ENCODE measurements around the gene EIF2A. TPM values are rescaled to one million over a fixed set of nuclear protein-coding genes. Genes with fewer than 3 reads are reported as not detected.

EIF2A gene
- total RNA-seq, 2 experiments from 2014 or later: 85.6 to 105 TPM

DNA sequence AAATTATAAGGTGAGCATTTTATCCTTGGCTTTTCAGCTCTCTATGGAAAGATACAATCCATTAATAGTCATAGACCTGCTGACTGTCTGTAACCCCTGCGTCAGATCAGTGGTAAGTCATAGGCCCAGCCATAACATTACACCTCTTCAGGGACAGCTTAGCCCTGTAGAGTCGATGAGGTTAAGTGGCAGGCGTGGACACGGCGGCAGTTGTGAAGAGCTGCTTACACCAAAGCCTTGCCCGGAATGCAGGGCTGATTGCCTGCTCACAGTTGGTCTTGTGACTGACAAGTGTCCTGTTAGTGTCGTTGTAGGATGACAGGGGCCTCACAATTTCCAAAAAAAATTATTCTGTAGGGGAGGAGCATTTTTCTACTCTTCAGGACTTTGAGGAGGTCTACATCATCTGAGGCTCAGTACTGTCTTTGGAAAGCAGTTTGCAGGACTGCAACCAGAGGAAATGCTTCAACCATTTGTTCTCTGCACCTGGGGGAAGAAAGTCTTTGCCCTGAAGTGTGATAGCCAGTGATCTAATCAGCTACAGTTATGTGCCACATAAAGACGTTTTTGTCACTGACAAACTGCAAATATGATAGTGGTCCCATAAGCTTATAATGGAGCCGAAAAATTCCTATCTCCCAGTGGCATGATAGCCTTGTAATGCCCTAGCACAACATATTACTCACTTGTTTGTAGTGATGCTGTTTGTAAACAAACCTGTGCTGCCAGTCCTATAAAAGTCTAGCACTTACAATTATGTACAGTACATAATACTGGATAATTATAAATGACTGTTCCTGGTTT is 41.6 kb downstream of the EIF2A start:
- Histone ChIP-seq H2AFZ (ENCODE audit: low read length) (no peak overlapping the region), H3K27ac (ENCODE audit: low read depth, low read length, poor library complexity, severe bottlenecking) (no peak overlapping the region), H4K20me1 (ENCODE audit: insufficient read depth, low read length) (peaks cover 4% of the 10 kb centered on the region; the same call in 1 of the 2 replicates), H3K36me3 (ENCODE audit: insufficient read depth, low read length) (peaks cover 36% of the 10 kb centered on the region), H3K9me3 (ENCODE audit: low read length) (no peaks in the 10 kb centered on the region), H3K4me1 (ENCODE audit: insufficient read depth, low read length, poor library complexity, severe bottlenecking) (no peaks in the 10 kb centered on the region), H3K4me3 (ENCODE audit: low read depth, low read length, poor library complexity, severe bottlenecking) (no peak overlapping the region), H3K4me2 (ENCODE audit: low read length) (no peak overlapping the region), H3K79me2 (ENCODE audit: insufficient read depth, low read depth, low read length) (peaks cover 35% of the 10 kb centered on the region; the same call in 1 of the 2 replicates), H3K9me2 (ENCODE audit: insufficient read depth, low read length) (no peaks in the 10 kb centered on the region)
- ChIA-PET POLR2A (interaction anchor here (0.6 to 2.4 kb wide), 5 partner anchors 9 to 77 kb away, joined by 3 to 7 read pairs (median 5); partner anchors contain the start of gene SELENOT), CTCF (ENCODE audit: unreplicated experiment) (interaction anchor here (1.2 kb wide), 1 partner anchor 11 kb away, joined by 3 read pairs; no protein-coding TSS in a partner anchor)
- DNase-seq (ENCODE audit: low spot score): no peak
- no TSS peak for BruUV-seq (replicated peaks)
- intact Hi-C loops (cut with micrococcal nuclease; ENCODE audit: unreplicated experiment): no loop called here
- TF ChIP-seq EZH2phosphoT487 (IDR thresholded peaks at IDR 0.05; ENCODE audit: borderline replicate concordance, low read depth, low read length): no peak
- TF ChIP-seq, protein P1, sequence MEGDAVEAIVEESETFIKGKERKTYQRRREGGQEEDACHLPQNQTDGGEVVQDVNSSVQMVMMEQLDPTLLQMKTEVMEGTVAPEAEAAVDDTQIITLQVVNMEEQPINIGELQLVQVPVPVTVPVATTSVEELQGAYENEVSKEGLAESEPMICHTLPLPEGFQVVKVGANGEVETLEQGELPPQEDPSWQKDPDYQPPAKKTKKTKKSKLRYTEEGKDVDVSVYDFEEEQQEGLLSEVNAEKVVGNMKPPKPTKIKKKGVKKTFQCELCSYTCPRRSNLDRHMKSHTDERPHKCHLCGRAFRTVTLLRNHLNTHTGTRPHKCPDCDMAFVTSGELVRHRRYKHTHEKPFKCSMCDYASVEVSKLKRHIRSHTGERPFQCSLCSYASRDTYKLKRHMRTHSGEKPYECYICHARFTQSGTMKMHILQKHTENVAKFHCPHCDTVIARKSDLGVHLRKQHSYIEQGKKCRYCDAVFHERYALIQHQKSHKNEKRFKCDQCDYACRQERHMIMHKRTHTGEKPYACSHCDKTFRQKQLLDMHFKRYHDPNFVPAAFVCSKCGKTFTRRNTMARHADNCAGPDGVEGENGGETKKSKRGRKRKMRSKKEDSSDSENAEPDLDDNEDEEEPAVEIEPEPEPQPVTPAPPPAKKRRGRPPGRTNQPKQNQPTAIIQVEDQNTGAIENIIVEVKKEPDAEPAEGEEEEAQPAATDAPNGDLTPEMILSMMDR (conservative IDR thresholded peaks at IDR 0.05; ENCODE audit: low read length): no peak

DNA sequence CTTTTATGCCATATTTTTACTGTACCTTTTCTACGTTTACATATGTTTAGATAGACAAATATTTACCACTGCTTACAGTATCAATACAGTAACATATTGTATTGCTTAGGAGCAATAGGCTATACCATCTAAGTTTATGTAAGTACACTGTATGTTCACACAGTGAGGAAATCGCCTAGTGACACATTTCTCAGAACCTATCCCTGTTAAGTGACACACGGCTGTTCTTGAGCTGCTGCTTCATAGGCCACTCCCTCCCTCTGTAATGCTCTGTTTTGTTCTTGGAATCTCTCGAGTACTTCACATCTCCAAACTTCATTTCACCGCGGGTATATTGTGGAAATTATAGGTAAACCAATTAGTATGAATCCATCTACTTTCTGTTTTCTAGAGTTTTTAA is 43.2 kb downstream of the EIF2A start:
- Histone ChIP-seq H3K9me3 (ENCODE audit: low read length) (no peaks in the 10 kb centered on the region), H3K27ac (ENCODE audit: low read depth, low read length, poor library complexity, severe bottlenecking) (no peak overlapping the region), H3K79me2 (ENCODE audit: insufficient read depth, low read depth, low read length) (peaks cover 46% of the 10 kb centered on the region; the same call in 1 of the 2 replicates), H3K4me1 (ENCODE audit: insufficient read depth, low read length, poor library complexity, severe bottlenecking) (no peaks in the 10 kb centered on the region), H3K4me2 (ENCODE audit: low read length) (no peak overlapping the region), H3K36me3 (ENCODE audit: insufficient read depth, low read length) (peaks cover 27% of the 10 kb centered on the region), H3K4me3 (ENCODE audit: low read depth, low read length, poor library complexity, severe bottlenecking) (no peak overlapping the region), H4K20me1 (ENCODE audit: insufficient read depth, low read length) (peaks cover 4% of the 10 kb centered on the region; the same call in 1 of the 2 replicates), H3K9me2 (ENCODE audit: insufficient read depth, low read length) (no peaks in the 10 kb centered on the region), H2AFZ (ENCODE audit: low read length) (no peak overlapping the region)
- DNase-seq (ENCODE audit: low spot score): no peak
- no peak for TF ChIP-seq EZH2phosphoT487 (IDR thresholded peaks at IDR 0.05; ENCODE audit: borderline replicate concordance, low read depth, low read length)
- TF ChIP-seq, protein P1 (conservative IDR thresholded peaks at IDR 0.05; ENCODE audit: low read length): no peak
- ChIA-PET POLR2A (interaction anchor here (0.7 to 2.4 kb wide), 4 partner anchors 9 to 16 kb away, joined by 3 to 6 read pairs (median 4); partner anchors contain the start of gene SELENOT), CTCF (ENCODE audit: unreplicated experiment) (interaction anchor here (1.2 kb wide), 1 partner anchor 13 kb away, joined by 3 read pairs; no protein-coding TSS in a partner anchor)
- BruUV-seq (replicated peaks): no TSS peak
- intact Hi-C loops (cut with micrococcal nuclease; ENCODE audit: unreplicated experiment): no loop called here

Measured in OCI-LY7 (cell line).